ENCODE results near the gene AHNAK. TPM values are rescaled to one million over a fixed set of nuclear protein-coding genes. Genes with fewer than 3 reads are reported as not detected.
"Not testable (repeated sequence)": the region's sequence is repeated elsewhere in the genome, so short reads cannot be mapped to it uniquely, and the experiment has no call there.

Gene AHNAK
- total and polyA plus RNA-seq, 8 donors = 37.4 to 693 (median 554) TPM

- Histone ChIP-seq H3K9me3 (no peaks in the 10 kb centered on the region), H3K27ac (peak overlapping the region; percentile 63 to 97 (median 95)), H3K4me3 (peak overlapping the region in 1 of 4 donors; percentile 9), H3K36me3 (peaks cover 49 to 67% (median 64%) of the 10 kb centered on the region in 4 donors), H3K27me3 (no peaks in the 10 kb centered on the region), H3K4me1 (peaks cover 42 to 87% (median 58%) of the 10 kb centered on the region in 4 donors)
- DNase-seq = peak; percentile 91 to 95
- intact Hi-C loops (cut with DNase I; ENCODE audit: low total_unique reads) = no loop called here
- TF ChIP-seq CTCF (IDR thresholded peaks at IDR 0.05) = peak in 5 of 7 experiments; percentile 71 to 90 (median 79)
- no peak for TF ChIP-seq EP300 (IDR thresholded peaks at IDR 0.05)
- peak; percentile 26 to 84 (median 52) for TF ChIP-seq POLR2AphosphoS5 (IDR thresholded peaks at IDR 0.05)
- no peak for TF ChIP-seq POLR2A (IDR thresholded peaks at IDR 0.05)
- WGBS, 5 donors = 14 to 30% (median 20%) methylated on average over 2 of the region's 2 CpGs
Measured at GRCh38 chr11:62560566-62561103, 14.0 kb upstream of the AHNAK start.

GRCh38 chr11:62559626-62560025 is 13.0 kb upstream of the AHNAK start:
- Histone ChIP-seq H3K4me3 (peak overlapping the region in 1 of 4 donors; percentile 9), H3K27ac (peak overlapping the region; percentile 6 to 97 (median 95)), H3K36me3 (peaks cover 40 to 57% (median 54%) of the 10 kb centered on the region in 4 donors), H3K4me1 (peaks cover 48 to 87% (median 60%) of the 10 kb centered on the region in 4 donors)
- H3K27me3 ChIP-seq; DNase-seq; H3K9me3 ChIP-seq; intact Hi-C loops (cut with DNase I; ENCODE audit: low total_unique reads): not testable (repeated sequence)
- WGBS, 5 donors = 75 to 84% (median 80%) methylated on average over 5 of the region's 5 CpGs

- intact Hi-C loops (cut with DNase I; ENCODE audit: low total_unique reads) = no loop called here
- no peak for DNase-seq
- WGBS, 5 donors = 85 to 89% (median 88%) methylated on average over 8 of the region's 8 CpGs
- peaks cover 52 to 89% (median 64%) of the 10 kb centered on the region in 4 donors for H3K4me1 ChIP-seq
- H3K9me3 ChIP-seq = no peaks in the 10 kb centered on the region
- no peaks in the 10 kb centered on the region for H3K27me3 ChIP-seq
- peak overlapping the region; percentile 6 to 97 (median 95) for H3K27ac ChIP-seq
- no peak for TF ChIP-seq EP300 (IDR thresholded peaks at IDR 0.05)
- H3K4me3 ChIP-seq = no peak overlapping the region
- peaks cover 40 to 54% (median 51%) of the 10 kb centered on the region in 4 donors for H3K36me3 ChIP-seq
Measured at GRCh38 chr11:62559204-62559603, 12.6 kb upstream of the AHNAK start.

GRCh38 chr11:62558669-62559068 is 12.1 kb upstream of the AHNAK start:
- H3K36me3 ChIP-seq = peaks cover 35 to 49% (median 46%) of the 10 kb centered on the region in 4 donors
- TF ChIP-seq EP300 (IDR thresholded peaks at IDR 0.05) (no peak), POLR2AphosphoS5 (IDR thresholded peaks at IDR 0.05) (no peak), CTCF (IDR thresholded peaks at IDR 0.05) (no peak), POLR2A (IDR thresholded peaks at IDR 0.05) (no peak)

GRCh38 chr11:62556875-62557631 is 10.4 kb upstream of the AHNAK start:
- peak overlapping the region; percentile 72 to 97 (median 95) for H3K27ac ChIP-seq
- peaks cover 20 to 33% (median 29%) of the 10 kb centered on the region in 4 donors for H3K36me3 ChIP-seq
- TF ChIP-seq POLR2AphosphoS5 (IDR thresholded peaks at IDR 0.05) (peak in 1 of 3 donors; percentile 1), EP300 (IDR thresholded peaks at IDR 0.05) (no peak), POLR2A (IDR thresholded peaks at IDR 0.05) (no peak), CTCF (IDR thresholded peaks at IDR 0.05) (no peak)
- intact Hi-C loops (cut with DNase I; ENCODE audit: low total_unique reads) = no loop called here
- H3K9me3 ChIP-seq = no peaks in the 10 kb centered on the region
- 28 to 53% (median 37%) methylated on average over 3 of the region's 3 CpGs for WGBS, 5 donors
- peak overlapping the region in 2 of 4 donors; percentile 13 to 17 for H3K4me3 ChIP-seq
- peaks cover 72 to 96% (median 83%) of the 10 kb centered on the region in 4 donors for H3K4me1 ChIP-seq
- DNase-seq = peak in 1 of 2 donors; percentile 42
- no peaks in the 10 kb centered on the region for H3K27me3 ChIP-seq

More at GRCh38 chr11:62558669-62559068, 12.1 kb upstream of the AHNAK start:
- 79 to 89% (median 83%) methylated on average over 7 to 9 of the region's 9 CpGs for WGBS, 5 donors
- intact Hi-C loops (cut with DNase I; ENCODE audit: low total_unique reads) = no loop called here
- H3K4me1 ChIP-seq = peaks cover 58 to 94% (median 70%) of the 10 kb centered on the region in 4 donors
- DNase-seq = no peak
- no peak overlapping the region for H3K4me3 ChIP-seq
- H3K27me3 ChIP-seq = no peaks in the 10 kb centered on the region
- H3K27ac ChIP-seq = peak overlapping the region; percentile 23 to 97 (median 95)
- H3K9me3 ChIP-seq = no peaks in the 10 kb centered on the region

All from stomach (tissue), 9 donors.